ENCODE measurements around the gene PTPRM. TPM values are rescaled to one million over a fixed set of nuclear protein-coding genes. Genes with fewer than 3 reads are reported as not detected.

The PTPRM gene
- total RNA-seq, 1 experiment from 2014 or later = 6.2 TPM

DNA sequence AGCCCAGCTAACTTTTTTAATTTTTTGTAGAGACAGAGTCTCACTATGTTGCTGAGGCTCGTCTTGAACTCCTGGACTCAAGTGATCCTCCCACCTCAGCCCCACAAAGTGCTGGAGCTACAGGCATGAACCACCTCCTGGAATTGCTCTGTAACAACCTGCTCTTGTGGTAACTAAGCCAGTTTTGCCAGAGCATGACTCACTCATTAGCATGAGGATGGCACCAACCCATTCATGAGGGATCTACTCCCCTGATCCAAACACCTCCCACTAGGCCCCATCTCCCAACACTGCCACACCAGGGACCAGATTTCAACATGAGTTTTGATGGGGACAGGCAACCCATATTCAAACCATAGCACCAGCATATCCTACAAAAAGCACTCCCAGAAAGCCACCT lies 693.2 kb downstream of the PTPRM start:
- Mint-ChIP-seq H3K27ac (peak overlapping the region in 1 of 3 experiments; percentile 89; a peak in 1 of 7 replicates), H3K4me1 (peaks cover 29 to 35% of the 10 kb centered on the region in 2 experiments), H3K4me3 (no peak overlapping the region), H3K36me3 (ENCODE audit: insufficient read depth in 1 of 3, low read depth in 3 of 3) (no peaks in the 10 kb centered on the region), H3K27me3 (ENCODE audit: low read depth) (no peaks in the 10 kb centered on the region), H3K9me3 (no peaks in the 10 kb centered on the region)
- Histone ChIP-seq H2BK15ac (ENCODE audit: low read depth, low read length) (no peak overlapping the region), H3K18ac (ENCODE audit: insufficient read length, low read depth, low read length) (no peak overlapping the region), H3K4ac (ENCODE audit: low read depth, low read length) (no peak overlapping the region), H3K27ac (ENCODE audit: insufficient read length, low read depth, low read length) (no peak overlapping the region), H3K9ac (ENCODE audit: extremely low read depth, insufficient read length, low read length) (no peak overlapping the region), H3K79me2 (ENCODE audit: insufficient read depth, low read length) (no peaks in the 10 kb centered on the region), H3K4me2 (ENCODE audit: insufficient read depth, insufficient read length, low read length) (no peak overlapping the region), H3K14ac (ENCODE audit: insufficient read depth, low read length) (no peak overlapping the region), H4K5ac (ENCODE audit: insufficient read length, low read depth, low read length) (no peak overlapping the region), H3K27me3 (ENCODE audit: insufficient read depth, low read length) (no peaks in the 10 kb centered on the region), H3K23me2 (ENCODE audit: insufficient read length, low read depth, low read length, poor library complexity, severe bottlenecking) (no peaks in the 10 kb centered on the region), H2BK12ac (ENCODE audit: insufficient read length, low read depth, low read length) (no peak overlapping the region), H3K56ac (ENCODE audit: insufficient read length, low read depth, low read length) (no peak overlapping the region), H3T11ph (ENCODE audit: low read length) (no peak overlapping the region), H4K20me1 (ENCODE audit: control insufficient read depth, insufficient read depth, insufficient read length) (no peaks in the 10 kb centered on the region), H3K79me1 (ENCODE audit: insufficient read depth, low read depth, low read length, poor library complexity, severe bottlenecking) (no peaks in the 10 kb centered on the region), H3K9me3 (ENCODE audit: control insufficient read depth, low read depth, low read length) (no peaks in the 10 kb centered on the region), H2AK5ac (ENCODE audit: insufficient read length, low read length) (no peak overlapping the region), H2BK120ac (ENCODE audit: low read depth, low read length, poor library complexity, severe bottlenecking) (no peak overlapping the region), H3K23ac (ENCODE audit: insufficient read length, low read depth, low read length) (no peak overlapping the region), H4K91ac (ENCODE audit: insufficient read length, low read depth, low read length) (no peak overlapping the region), H2AFZ (ENCODE audit: low read length) (no peak overlapping the region), H3K4me1 (ENCODE audit: insufficient read depth, low read length) (no peaks in the 10 kb centered on the region), H2BK5ac (ENCODE audit: insufficient read length, low read length) (no peak overlapping the region), H2BK20ac (ENCODE audit: low read depth, low read length, poor library complexity, severe bottlenecking) (no peak overlapping the region), H4K8ac (replicated peaks; ENCODE audit: insufficient read length, low read depth, low read length) (no peak overlapping the region)
- WGBS (ENCODE audit: extremely low coverage, insufficient read length, low lambda C conversion rate) = no CpG with 5 or more reads among the region's 1 CpG
- TF ChIP-seq CTCF (conservative IDR thresholded peaks at IDR 0.05) = no peak
- DNase-seq = peak; percentile 48
